OCI-LY3 (cell line): ENCODE results near the gene DENND1A.

Experiments
- H2AFZ ChIP-seq: fragments of 200-600, 300-600 bp; shearing (Covaris generic); 2 replicates; pipeline ENCODE4 v1.6.0; 2014; ENCODE audit warnings: antibody characterized with exemption, low read depth, low read length
- H3K27ac ChIP-seq: fragments of 200-600, 300-600 bp; sonication (generic); 2 replicates; pipeline ENCODE4 v1.5.1; 2014; ENCODE audit warnings: mild to moderate bottlenecking, low read length, moderate library complexity, mixed read lengths
- H3K27me3 ChIP-seq: fragments of 200-600, 300-600 bp; sonication (generic); 2 replicates; pipeline ENCODE4 v1.6.1; 2014; ENCODE audit warnings: low read depth, low read length, mixed read lengths
- H3K36me3 ChIP-seq: fragments of 200-600, 300-600 bp; sonication (generic); replicated peaks from 2 replicates; pipeline ENCODE3; 2014; ENCODE audit warnings: low read depth, low read length, mixed read lengths
- H3K4me1 ChIP-seq: fragments of 300-600, 200-600 bp; sonication (generic); 2 replicates; pipeline ENCODE4 v1.6.1; 2014; ENCODE audit warnings: low read length, mixed read lengths
- H3K4me2 ChIP-seq: fragments of 200-600, 300-600 bp; sonication (generic); 2 replicates; pipeline ENCODE4 v1.6.1; 2014; ENCODE audit warnings: low read length, mixed read lengths
- H3K4me3 ChIP-seq: fragments of 300-600, 200-600 bp; sonication (generic); 2 replicates; pipeline ENCODE4 v1.5.1; 2014; ENCODE audit warnings: antibody characterized with exemption, mild to moderate bottlenecking, low read length, moderate library complexity
- H3K79me2 ChIP-seq: fragments of 300-600, 200-600 bp; shearing (Covaris generic); 2 replicates; pipeline ENCODE4 v1.6.1; 2014; ENCODE audit warnings: mild to moderate bottlenecking, low read length, mixed read lengths
- H3K9ac ChIP-seq: fragments of 300-600, 200-600 bp; shearing (Covaris generic); 2 replicates; pipeline ENCODE4 v1.6.0; 2014; ENCODE audit warnings: mild to moderate bottlenecking, low read length, moderate library complexity
- H3K9me3 ChIP-seq: fragments of 200-600, 300-600 bp; shearing (Covaris generic); 2 replicates; pipeline ENCODE4 v1.6.1; 2014; ENCODE audit warnings: low read length, mixed read lengths; ENCODE audit not compliant: insufficient read depth
- H4K20me1 ChIP-seq: fragments of 200-600, 300-600 bp; sonication (generic); 2 replicates; pipeline ENCODE4 v1.6.1; 2016; ENCODE audit warnings: low read length, mixed read lengths; ENCODE audit not compliant: insufficient read depth
- CTCF ChIP-seq: fragments of 200-600, 300-600 bp; sonication (generic); IDR thresholded peaks from 2 replicates; pipeline ENCODE4 v1.5.1; 2014; ENCODE audit warnings: antibody characterized with exemption, low read length, low read depth
- EZH2phosphoT487 ChIP-seq: fragments of 200-600 bp; shearing (Covaris generic); IDR thresholded peaks from 2 replicates; pipeline ENCODE4 v1.6.1; 2018; ENCODE audit warnings: antibody characterized with exemption, mixed run types, low read depth

The DENND1A gene

GRCh38 chr9:123517512-123517911, 412.4 kb downstream of the DENND1A start:
- H3K79me2 ChIP-seq = no peaks in the 10 kb centered on the region
- 0 out of 2 replicates have a peak, but pooled peaks cover 7% of the 10 kb centered on the region for H4K20me1 ChIP-seq
- no peaks in the 10 kb centered on the region for H3K27me3 ChIP-seq

GRCh38 chr9:123514766-123515165, 415.2 kb downstream of the DENND1A start:
- TF ChIP-seq EZH2phosphoT487 (no peak), CTCF (no peak)
- Histone ChIP-seq H3K4me3 (no peak overlapping the region), H3K36me3 (no peaks in the 10 kb centered on the region), H3K9me3 (no peaks in the 10 kb centered on the region), H3K27me3 (no peaks in the 10 kb centered on the region), H3K9ac (no peak overlapping the region), H3K27ac (no peak overlapping the region), H2AFZ (no peak overlapping the region), H3K79me2 (no peaks in the 10 kb centered on the region), H3K4me1 (no peaks in the 10 kb centered on the region), H4K20me1 (0 out of 2 replicates have a peak, but pooled peaks cover 1% of the 10 kb centered on the region), H3K4me2 (no peak overlapping the region)

More at GRCh38 chr9:123517512-123517911, 412.4 kb downstream of the DENND1A start:
- no peak for TF ChIP-seq CTCF
- TF ChIP-seq EZH2phosphoT487 = no peak
- Histone ChIP-seq H3K27ac (no peak overlapping the region), H3K36me3 (no peaks in the 10 kb centered on the region), H3K9me3 (no peaks in the 10 kb centered on the region), H3K4me1 (no peaks in the 10 kb centered on the region), H2AFZ (no peak overlapping the region), H3K9ac (no peak overlapping the region), H3K4me2 (no peak overlapping the region), H3K4me3 (no peak overlapping the region)

GRCh38 chr9:123513554-123513953, 416.4 kb downstream of the DENND1A start:
- TF ChIP-seq CTCF (no peak), EZH2phosphoT487 (no peak)
- Histone ChIP-seq H3K27ac (no peak overlapping the region), H3K4me1 (no peaks in the 10 kb centered on the region)

GRCh38 chr9:123511326-123512277, 418.3 kb downstream of the DENND1A start:
- Histone ChIP-seq H3K79me2 (no peaks in the 10 kb centered on the region), H3K4me3 (no peak overlapping the region), H4K20me1 (0 out of 2 replicates have a peak, but pooled peaks cover 7% of the 10 kb centered on the region), H3K9me3 (no peaks in the 10 kb centered on the region), H3K9ac (no peak overlapping the region), H2AFZ (no peak overlapping the region), H3K4me1 (no peaks in the 10 kb centered on the region), H3K27me3 (no peaks in the 10 kb centered on the region), H3K4me2 (no peak overlapping the region), H3K36me3 (no peaks in the 10 kb centered on the region), H3K27ac (no peak overlapping the region)
- TF ChIP-seq EZH2phosphoT487 (no peak), CTCF (no peak)

More at GRCh38 chr9:123513554-123513953, 416.4 kb downstream of the DENND1A start:
- H3K27me3 ChIP-seq = no peaks in the 10 kb centered on the region
- no peak overlapping the region for H3K4me3 ChIP-seq
- 0 out of 2 replicates have a peak, but pooled peaks cover 5% of the 10 kb centered on the region for H4K20me1 ChIP-seq
- H2AFZ ChIP-seq = no peak overlapping the region
- no peaks in the 10 kb centered on the region for H3K79me2 ChIP-seq
- no peaks in the 10 kb centered on the region for H3K36me3 ChIP-seq
- no peaks in the 10 kb centered on the region for H3K9me3 ChIP-seq
- H3K9ac ChIP-seq = no peak overlapping the region
- H3K4me2 ChIP-seq = no peak overlapping the region
